Body of pancreas (tissue), 4 donors: ENCODE measurements around the gene HMG20A. TPM values are rescaled to one million over a fixed set of nuclear protein-coding genes. Genes with fewer than 3 reads are reported as not detected.

Source experiments
- ATAC-seq: fragments of 150-250 bp; one replicate; pipeline ENCODE4 v1.9.1; 2016
- DNase-seq, 4 donors: peaks; one replicate each; pipeline ENCODE4 v3.0.0-alpha.2; 2019
- H3K27ac ChIP-seq, 4 donors: fragments of 200-600 bp; sonication (generic); 1 replicate in 3 of 4; 2 replicates in 1 of 4; pipeline versions ENCODE4 v1.5.1 to v1.6.1; 2016 to 2019; ENCODE audit warnings: mild to moderate bottlenecking in 1 of 4, mixed read lengths in 1 of 4, moderate library complexity in 1 of 4
- H3K27me3 ChIP-seq, 2 donors: fragments of 200-600 bp; sonication (generic); one replicate each; pipeline ENCODE4 v1.6.0; 2016; ENCODE audit warnings: mild to moderate bottlenecking in 1 of 2
- H3K36me3 ChIP-seq, 2 donors: fragments of 200-600 bp; sonication (generic); replicated peaks in 1 of 2; 2 replicates each; pipeline ENCODE4 v1.5.1; 2016; ENCODE audit warnings: low read depth in 2 of 2; ENCODE audit not compliant: insufficient read depth in 1 of 2
- H3K4me1 ChIP-seq: fragments of 200-600 bp; sonication (generic); one replicate; pipeline ENCODE4 v1.6.0; 2016
- H3K4me3 ChIP-seq, 2 donors: fragments of 200-600 bp; sonication (generic); 1 replicate in 1 of 2; 2 replicates in 1 of 2; pipeline ENCODE4 v1.5.1; 2016 to 2019
- H3K9me3 ChIP-seq, 3 donors: fragments of 200-600 bp; sonication (generic); 1 replicate in 2 of 3; 2 replicates in 1 of 3; pipeline ENCODE4 v1.5.1; 2016
- POLR2A ChIP-seq, 3 donors: fragments of 450-650 bp; IDR thresholded peaks; one replicate each; pipeline ENCODE4 v1.6.1; 2016; ENCODE audit warnings: antibody characterized with exemption in 3 of 3, mild to moderate bottlenecking in 2 of 3
- WGBS, 2 donors: methylation state at CpG; one replicate each; pipeline ENCODE4 v1.1.5; 2017; 5-methylcytosine and 5-hydroxymethylcytosine counted together
- intact Hi-C: fragments of 100-400 bp; cut with DNase I; formaldehyde crosslinking; loops from one replicate; pipeline ENCODE4 v1.15.1; 2023
- total RNA-seq, 2 donors: library from RNA; depleted of rRNA; stranded (reverse); fragments of >200 nt; gene quantifications; one replicate each; pipeline ENCODE4 v1.1.0, GENCODE V29; 2016
- TF ChIP-seq, protein P1 (sequence below), 7 experiments: fragments of 450-650 bp in 4 of 7; fragments of 200-600 bp in 3 of 7; sonication (generic) in 3 of 7; IDR thresholded peaks; one replicate each; pipeline ENCODE4 v1.5.1; 2016 to 2019; ENCODE audit warnings: antibody characterized with exemption in 7 of 7

Gene HMG20A
- total RNA-seq, 2 donors from 2014 or later: 21.8 to 59.0 TPM

DNA sequence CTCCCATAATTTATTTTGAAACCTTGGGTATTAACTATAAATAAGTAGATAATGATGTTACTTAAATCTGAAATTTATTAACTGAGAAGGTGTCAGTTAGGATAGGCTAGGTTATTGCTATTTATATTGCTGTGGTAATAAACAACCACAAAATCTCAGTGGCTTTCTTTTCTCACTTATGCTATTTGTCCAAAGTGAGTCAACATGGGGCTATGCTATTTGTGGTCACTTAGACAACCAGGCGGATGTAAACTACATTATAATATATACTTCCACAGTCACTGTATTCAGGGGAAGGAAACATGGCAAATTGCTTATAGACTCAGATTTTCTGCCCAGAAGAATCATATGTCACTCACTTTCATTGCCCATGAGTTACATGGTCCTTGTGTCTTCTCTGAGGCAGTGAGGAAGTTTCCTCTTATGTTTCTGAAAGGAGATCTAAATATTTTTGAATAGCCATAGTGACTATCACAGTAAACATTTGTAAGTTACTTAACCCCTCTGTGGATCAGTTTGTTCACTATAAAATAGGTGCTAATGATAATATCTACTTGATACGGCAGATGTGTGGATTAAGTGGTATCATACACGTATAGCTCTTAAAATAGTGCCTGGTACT lies 19.8 kb downstream of the HMG20A start:
- H3K36me3 ChIP-seq: no peaks in the 10 kb centered on the region
- no peak overlapping the region for H3K27ac ChIP-seq
- H3K9me3 ChIP-seq: no peaks in the 10 kb centered on the region
- intact Hi-C loops: no loop called here
- H3K27me3 ChIP-seq: no peaks in the 10 kb centered on the region
- 76 to 79% methylated on average over 3 of the region's 3 CpGs for WGBS, 2 donors
- DNase-seq: no peak
- ATAC-seq: no peak
- H3K4me3 ChIP-seq: no peak overlapping the region
- peaks cover 20% of the 10 kb centered on the region for H3K4me1 ChIP-seq
- TF ChIP-seq POLR2A (IDR thresholded peaks at IDR 0.05): no peak
- TF ChIP-seq, protein P1, sequence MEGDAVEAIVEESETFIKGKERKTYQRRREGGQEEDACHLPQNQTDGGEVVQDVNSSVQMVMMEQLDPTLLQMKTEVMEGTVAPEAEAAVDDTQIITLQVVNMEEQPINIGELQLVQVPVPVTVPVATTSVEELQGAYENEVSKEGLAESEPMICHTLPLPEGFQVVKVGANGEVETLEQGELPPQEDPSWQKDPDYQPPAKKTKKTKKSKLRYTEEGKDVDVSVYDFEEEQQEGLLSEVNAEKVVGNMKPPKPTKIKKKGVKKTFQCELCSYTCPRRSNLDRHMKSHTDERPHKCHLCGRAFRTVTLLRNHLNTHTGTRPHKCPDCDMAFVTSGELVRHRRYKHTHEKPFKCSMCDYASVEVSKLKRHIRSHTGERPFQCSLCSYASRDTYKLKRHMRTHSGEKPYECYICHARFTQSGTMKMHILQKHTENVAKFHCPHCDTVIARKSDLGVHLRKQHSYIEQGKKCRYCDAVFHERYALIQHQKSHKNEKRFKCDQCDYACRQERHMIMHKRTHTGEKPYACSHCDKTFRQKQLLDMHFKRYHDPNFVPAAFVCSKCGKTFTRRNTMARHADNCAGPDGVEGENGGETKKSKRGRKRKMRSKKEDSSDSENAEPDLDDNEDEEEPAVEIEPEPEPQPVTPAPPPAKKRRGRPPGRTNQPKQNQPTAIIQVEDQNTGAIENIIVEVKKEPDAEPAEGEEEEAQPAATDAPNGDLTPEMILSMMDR (IDR thresholded peaks at IDR 0.05): no peak

DNA sequence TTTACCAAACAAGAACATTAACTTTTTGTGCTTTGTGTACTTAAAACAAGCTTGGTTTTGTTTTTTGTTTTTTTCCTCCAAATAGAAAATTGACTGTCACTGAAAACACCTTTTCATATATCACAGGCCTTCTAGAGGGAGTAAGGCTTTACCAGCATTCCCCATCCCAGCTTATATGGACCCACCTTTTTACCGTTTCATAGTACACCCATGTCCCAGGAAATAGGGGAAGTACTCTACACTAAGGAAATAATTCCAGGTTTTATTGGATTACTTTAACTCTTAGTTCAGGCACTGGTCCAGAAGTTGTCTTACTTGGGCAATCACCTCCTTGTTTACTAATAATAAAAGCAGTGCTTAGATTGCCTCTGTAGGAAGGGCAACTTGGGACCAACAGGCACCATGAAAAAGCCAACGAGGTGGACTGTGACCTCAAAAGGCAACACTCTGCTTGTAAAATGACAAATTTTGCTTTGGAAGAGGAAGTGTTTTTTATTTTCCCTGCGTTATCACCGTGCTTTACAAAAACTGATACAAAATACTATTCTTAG lies 26.2 kb downstream of the HMG20A start:
- no peaks in the 10 kb centered on the region for H3K36me3 ChIP-seq
- peaks cover 5% of the 10 kb centered on the region for H3K4me1 ChIP-seq
- no peak for TF ChIP-seq POLR2A (IDR thresholded peaks at IDR 0.05)
- TF ChIP-seq, protein P1 (IDR thresholded peaks at IDR 0.05): no peak
- 56 to 63% methylated on average over 4 of the region's 4 CpGs for WGBS, 2 donors
- no peaks in the 10 kb centered on the region for H3K27me3 ChIP-seq
- DNase-seq (no peak), ATAC-seq (no peak)
- no peaks in the 10 kb centered on the region for H3K9me3 ChIP-seq
- intact Hi-C loops: no loop called here
- no peak overlapping the region for H3K4me3 ChIP-seq
- H3K27ac ChIP-seq: no peak overlapping the region

DNA sequence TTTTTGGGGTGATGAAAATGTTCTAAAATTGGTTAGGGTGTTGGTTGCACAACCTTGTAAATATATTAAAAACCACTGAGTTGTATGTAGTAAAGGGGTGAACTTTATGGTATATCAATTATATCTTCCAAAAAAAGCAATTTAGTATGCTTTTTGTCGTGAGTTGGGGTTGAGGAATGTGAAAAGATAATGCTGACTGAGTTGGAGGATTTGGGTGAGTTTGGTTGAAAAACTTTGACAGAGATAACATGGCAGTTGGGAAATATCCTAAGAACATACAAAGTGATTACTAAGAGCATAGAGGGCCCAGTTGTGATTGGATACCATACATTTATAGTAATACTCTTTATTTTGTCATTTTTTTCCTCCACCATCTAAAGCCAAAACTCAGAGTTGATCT lies 33.6 kb downstream of the HMG20A start:
- WGBS, 2 donors: 94 to 96% methylated on average over 1 of the region's 1 CpG
- Histone ChIP-seq H3K4me3 (no peak overlapping the region), H3K4me1 (peaks cover 21% of the 10 kb centered on the region), H3K27me3 (no peaks in the 10 kb centered on the region), H3K27ac (no peak overlapping the region), H3K36me3 (no peaks in the 10 kb centered on the region), H3K9me3 (no peaks in the 10 kb centered on the region)
- TF ChIP-seq, protein P1 (IDR thresholded peaks at IDR 0.05): no peak
- no peak for TF ChIP-seq POLR2A (IDR thresholded peaks at IDR 0.05)
- intact Hi-C loops: no loop called here
- ATAC-seq (no peak), DNase-seq (no peak)

DNA sequence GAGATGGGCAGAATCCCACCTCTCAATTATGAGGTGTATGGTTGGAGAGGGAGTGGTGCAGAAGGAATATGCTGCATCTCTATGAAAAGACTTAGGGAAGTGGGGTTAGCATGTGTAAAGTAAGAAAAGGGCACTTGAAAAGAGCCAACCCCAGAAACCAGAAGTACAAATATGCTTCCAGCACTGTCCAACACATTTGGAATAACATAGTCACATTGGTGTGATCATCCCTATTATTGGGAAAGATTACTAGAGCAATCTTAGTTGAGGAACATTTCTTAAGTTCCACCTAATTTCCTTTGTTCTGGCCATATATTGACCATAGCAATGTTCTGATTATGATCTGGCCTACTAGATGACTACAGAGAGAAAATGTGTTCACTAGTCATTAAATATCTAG lies 34.3 kb downstream of the HMG20A start:
- Histone ChIP-seq H3K4me3 (no peak overlapping the region), H3K36me3 (no peaks in the 10 kb centered on the region), H3K4me1 (peaks cover 21% of the 10 kb centered on the region), H3K9me3 (no peaks in the 10 kb centered on the region), H3K27ac (no peak overlapping the region), H3K27me3 (no peaks in the 10 kb centered on the region)
- no peak for TF ChIP-seq POLR2A (IDR thresholded peaks at IDR 0.05)
- TF ChIP-seq, protein P1 (IDR thresholded peaks at IDR 0.05): no peak
- no peak for DNase-seq
- intact Hi-C loops: no loop called here
- ATAC-seq: no peak
